NCI-H748 (cell line): ENCODE data around the gene SCAMP4.

Experiments
- DNase-seq: peaks from one replicate; lab custom pipeline; 2025; ENCODE audit not compliant: unreplicated experiment; lab: John Stamatoyannopoulos, UW

Gene SCAMP4

DNA sequence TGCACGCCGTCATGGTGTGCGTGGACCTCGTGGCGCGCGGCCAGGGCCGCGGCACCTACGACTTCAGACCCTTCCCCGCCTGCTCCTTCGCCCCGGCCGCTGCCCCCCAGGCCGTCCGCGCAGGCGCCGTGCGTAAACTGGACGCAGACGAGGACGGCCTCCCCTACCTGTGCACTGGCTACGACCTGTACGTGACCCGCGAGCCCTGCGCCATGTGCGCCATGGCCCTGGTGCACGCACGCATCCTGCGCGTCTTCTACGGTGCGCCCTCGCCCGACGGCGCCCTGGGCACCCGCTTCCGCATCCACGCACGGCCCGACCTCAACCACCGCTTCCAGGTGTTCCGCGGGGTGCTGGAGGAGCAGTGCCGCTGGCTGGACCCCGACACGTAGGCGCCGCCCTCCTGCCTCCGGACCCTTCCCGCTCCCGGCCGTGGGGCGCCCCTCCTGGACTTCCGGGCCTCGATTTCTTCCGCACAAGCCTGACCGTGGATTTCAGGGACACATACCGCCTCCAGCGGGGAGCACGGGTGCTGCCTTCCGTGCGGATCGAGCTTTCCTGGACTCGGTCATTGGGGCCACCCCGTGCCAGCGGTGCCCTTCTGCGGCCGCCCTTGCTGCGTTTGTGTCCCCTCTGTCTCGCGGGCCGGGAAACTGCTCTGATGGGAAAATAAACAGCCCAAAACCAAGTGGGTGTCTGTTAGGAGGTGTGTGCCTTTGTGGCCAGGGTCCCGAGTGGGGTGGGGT is 7.7 kb downstream of the SCAMP4 start:
- DNase-seq: no peak

DNA sequence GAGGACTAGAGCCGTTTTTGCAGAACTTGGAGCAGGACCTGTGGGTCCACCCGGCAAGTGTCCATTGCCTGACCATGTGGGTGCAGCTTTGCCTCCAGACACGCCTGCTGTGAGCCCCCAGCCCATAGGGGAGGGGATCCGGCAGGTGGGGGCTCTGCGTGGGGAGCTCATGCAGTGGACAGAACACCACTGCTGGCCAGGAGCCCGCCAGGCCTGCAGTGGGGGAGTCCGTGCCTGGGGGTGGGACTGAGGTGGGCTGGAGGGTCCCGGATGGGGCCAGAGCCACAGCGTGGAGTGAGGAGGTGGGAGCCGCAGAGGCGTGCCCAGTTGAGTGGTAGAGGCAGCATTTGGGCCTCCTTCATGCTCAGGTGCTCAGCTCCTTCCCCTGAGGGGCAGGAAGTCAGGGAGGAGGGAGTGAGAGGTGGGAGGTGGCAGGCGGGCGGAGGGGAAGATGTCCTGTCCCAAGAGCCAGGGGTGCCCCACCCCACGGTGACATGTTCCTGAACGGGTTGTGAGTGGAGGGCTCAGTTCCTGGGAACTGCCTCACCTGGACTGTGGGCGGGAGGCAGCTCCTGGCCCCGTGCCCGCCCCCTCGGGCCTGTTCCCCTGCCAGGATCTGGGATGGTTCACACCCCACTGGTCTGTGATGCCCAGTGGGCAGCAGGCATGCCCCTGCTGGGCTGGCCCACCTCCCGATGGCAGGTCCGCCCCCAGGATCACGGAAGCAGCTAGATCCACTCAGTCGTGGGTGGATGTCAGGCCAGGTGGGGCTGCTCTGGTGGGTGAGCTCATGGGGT is 8.8 kb downstream of the SCAMP4 start:
- DNase-seq: no peak

DNA sequence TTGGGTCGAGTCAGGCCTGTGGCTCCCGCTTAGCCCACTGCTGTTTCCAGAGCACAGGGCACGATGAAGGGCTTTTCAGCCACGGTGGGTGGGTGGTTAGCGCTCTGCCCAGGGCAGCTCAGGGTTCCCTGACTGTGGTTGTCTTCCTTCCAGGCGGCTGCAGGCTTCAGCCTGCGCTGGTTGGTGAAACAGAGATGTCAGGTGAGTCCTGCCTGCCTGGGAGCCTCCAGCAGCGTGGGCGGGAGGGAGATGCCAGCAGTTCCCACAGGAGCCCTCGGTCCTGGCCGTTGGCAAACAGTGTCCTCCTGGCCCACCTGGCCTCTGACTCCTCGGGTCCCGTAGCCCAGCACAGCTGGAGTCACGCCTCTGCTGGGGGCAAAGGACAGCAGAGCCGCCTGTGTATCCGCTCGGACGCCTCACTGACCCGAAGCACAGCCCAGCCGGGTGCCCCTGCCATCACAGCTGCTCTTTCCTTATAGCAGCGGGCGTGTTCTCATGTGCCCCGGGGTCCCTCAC is 9.7 kb downstream of the SCAMP4 start:
- no peak for DNase-seq

DNA sequence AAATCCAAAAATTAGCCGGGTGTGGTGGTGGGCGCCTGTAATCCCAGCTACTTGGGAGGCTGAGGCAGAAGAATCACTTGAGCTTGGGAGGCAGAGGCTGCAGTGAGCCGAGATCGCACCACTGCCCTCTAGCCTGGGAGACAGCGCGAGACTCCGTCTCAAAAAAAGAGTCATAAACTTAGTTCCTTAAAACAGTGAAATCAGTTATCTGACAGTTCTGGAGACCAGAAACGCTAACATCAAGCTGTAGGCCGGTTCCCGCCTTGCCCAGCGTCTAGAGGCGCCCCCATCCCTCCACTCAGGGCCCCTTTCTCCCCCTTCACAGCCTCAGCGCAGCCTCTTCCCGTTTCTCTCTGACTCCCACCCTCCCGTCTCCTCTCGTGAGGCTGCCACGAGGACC is 11.9 kb downstream of the SCAMP4 start:
- DNase-seq: no peak

DNA sequence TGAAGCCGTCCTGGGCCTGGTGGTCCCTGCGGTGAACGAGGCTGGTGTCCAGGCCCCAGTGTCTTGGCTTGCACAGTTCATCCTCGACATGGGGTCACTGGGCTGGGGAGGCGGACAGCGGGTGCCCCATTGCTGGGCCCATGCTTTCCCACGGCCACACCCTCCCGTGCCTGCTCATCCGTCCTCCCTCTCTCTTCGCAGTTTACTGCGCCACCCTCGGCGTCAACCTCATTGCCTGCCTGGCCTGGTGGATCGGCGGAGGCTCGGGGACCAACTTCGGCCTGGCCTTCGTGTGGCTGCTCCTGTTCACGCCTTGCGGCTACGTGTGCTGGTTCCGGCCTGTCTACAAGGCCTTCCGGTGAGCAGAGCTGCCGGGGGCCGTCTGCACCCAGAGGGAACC is 12.7 kb downstream of the SCAMP4 start:
- no peak for DNase-seq

DNA sequence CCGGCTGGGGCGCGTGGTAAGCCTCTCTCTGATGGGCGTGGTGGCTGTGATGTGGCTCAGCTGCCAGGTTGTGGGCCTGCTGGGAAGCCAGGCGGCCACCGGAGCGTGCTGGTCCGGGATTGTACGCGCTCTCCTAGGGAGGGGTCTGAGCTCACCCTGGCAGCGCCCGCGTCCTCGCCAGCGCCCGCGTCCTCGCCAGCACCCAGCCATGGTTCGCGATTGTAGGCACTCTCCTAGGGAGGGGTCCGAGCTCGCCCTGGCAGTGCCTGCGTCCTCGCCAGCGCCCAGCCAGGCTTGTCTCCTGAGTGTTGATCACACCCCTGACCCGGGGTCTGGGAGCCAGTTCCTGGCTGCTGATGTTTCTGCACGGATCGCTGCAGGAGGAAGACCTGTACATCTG is 13.8 kb downstream of the SCAMP4 start:
- DNase-seq: no peak

DNA sequence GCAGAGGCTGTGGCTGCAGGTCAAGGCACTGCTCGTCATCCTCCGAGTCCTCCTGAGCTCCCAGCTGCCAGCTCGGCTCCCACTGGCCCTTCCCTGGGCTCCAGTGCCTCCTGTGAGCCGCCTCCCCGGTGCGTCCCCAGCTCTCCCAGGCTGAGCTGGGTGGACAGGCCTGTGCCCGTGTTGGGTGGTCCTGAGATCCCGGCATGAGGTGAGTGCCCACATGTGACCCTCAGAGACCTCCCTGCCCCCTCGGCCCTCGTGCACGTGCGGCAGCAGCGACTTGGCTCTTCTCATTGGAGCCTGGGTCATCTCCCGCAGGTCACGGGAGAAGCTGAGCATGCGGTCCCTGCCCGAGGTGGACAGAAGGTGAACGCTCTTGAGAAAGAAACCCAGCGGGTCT is 15.4 kb downstream of the SCAMP4 start:
- DNase-seq: no peak

DNA sequence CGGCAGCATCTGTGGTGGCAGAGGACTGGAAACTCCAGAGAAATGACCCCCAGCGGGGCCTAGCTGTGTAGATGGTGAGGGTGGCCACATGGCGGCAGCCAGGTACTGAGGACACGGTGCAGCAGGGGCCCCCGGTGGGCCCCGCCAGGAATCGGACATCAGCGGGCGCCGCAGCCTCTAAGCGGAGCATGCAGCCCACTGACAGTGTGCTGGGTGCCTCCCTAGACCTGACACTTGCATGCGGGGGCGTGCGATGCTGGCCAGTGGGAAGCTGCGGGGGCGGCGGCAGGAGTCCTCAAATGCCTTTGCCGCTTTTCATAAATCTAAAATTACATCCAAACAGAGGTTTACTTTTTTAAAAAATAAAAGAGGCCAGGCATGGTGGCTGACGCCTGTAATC is 16.1 kb downstream of the SCAMP4 start:
- DNase-seq: no peak

DNA sequence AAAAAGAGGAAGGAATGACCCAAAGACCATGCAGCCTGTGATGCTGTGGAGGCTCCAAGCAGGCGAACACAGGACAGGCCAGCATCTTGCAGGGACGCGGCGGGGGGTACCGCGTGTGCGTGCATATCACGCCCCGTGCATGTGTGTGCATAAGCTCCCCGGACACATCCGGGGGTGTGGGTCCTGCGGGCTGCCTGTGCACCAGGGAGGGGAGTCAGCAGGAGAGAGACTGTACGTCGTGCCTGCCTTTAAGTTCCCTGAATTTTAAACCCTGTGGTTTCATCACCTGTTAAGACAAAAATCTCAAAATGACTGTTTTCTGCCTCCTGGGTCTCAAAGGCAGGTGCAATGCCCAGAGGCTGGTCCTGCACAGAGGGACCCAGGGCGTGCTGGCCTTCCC is 16.6 kb downstream of the SCAMP4 start:
- no peak for DNase-seq

DNA sequence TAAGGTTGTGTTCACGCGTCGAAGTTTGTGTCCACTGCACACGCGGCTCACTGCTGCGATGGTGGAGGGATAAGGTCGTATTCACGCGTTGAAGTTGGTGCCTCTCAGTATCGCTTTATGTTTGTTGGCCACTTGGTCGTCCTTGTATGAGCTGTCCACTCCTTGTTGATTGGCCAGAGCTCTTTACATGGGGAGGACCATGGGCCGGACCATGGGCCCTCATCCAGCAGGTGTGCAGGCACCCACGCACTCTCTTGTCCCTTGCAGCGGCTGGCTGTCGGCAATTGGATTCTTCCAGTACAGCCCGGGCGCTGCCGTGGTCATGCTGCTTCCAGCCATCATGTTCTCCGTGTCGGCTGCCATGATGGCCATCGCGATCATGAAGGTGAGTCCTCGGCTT is 17.6 kb downstream of the SCAMP4 start:
- DNase-seq: no peak

DNA sequence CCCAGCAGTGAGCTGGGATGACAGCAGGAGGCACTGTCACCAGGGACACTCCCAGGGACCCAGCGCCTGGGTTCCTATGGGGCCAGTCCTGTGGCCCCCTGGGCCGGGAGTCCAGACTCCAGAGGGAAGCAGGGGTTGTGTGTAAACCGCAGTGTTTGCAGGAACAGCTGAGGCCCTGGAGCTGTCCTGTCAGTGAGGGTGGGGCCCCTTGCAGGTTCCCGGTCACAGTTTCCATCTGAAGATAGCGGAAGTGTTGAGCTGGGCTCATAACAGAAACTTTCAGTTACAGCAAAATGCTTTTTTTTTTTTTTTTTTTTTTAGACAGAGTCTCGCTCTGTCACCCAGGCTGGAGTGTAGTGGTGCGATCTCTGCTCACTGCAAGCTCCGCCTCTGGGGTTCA is 18.1 kb downstream of the SCAMP4 start:
- DNase-seq: no peak

DNA sequence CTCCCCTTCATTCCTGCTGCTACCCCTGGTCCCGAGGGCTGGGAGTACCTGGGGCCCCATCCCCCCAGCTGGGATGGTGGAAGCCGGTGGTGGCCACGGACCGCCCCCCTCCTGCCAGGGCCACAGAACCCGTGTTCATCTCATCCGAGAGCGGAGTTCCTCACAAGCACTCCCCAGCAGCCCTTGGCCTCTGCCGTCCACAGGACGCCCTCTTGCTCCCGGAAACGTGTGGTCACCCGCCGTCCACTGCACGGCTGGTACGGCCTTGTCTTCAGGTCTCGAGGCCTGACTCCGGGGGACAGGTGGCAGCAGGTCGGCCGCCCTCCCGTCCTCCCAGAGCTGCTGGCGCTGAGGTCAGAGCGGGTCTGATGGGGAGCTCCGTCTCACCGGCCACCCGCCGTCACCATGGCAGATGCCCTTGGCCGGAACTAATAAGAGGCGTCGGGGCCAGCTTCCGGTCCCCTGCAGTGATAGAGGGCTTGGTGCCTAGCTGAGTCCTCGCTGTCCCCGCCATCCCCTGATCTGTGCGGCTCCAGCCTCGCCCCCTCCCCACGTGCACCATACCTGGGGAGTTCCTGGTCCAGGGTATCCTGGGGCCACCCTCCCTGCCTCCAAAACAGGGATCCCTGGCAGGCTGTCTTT is 19.2 kb downstream of the SCAMP4 start:
- no peak for DNase-seq

DNA sequence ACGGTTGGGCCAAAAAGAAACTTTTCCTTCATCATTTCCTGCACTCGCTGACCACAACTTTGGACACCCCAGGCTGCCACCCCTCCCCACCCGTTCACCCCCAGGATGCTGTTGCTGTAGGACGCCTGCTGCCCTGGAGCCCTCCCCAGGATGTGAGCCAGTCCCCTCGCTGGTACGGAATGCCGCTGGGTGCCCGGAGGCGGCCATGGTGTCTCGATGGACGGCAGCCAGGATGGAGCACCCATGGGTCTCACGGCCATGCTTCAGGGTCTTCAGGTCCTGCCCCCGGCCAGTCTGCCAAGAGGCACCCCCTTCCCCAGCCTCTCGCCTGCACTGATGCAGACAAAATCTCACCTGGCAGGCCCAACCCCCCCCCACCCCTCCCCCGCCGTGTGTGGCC is 20.3 kb downstream of the SCAMP4 start:
- DNase-seq: no peak

DNA sequence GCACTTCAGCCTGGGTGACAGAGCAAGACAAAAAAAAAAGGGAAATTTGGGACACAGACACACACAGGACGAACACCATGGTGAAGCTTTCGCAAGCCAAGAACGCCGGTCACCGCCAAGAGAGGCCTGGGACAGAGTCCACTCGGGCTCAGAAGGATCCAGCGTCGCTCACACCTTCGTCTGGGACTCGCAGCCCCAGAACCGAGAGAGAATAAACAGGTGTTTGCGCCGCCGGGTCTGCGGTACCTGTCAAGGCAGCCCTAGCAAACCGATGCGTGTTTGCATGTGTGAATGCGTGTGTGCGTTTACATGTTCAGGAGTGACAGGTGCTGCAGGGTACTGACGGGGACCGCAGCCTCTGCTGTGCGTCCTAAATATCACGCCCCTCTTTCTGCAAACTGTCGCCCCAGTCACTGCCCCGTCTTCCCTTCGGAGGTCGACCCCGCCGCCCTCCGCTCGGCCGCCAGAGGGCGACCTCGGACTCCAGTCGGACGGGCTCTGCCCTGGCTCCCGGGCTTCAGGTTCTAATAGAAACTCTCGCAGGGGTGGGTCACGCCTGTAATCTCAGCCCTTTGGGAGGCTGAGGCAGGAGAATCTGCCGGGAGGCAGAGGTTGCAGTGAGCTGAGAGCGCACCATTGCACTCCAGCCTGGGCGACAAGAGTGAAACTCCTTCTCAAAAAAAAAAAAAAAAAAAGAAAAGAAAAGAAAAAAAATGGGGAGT is 24.0 kb downstream of the SCAMP4 start:
- peak; percentile 75 for DNase-seq

DNA sequence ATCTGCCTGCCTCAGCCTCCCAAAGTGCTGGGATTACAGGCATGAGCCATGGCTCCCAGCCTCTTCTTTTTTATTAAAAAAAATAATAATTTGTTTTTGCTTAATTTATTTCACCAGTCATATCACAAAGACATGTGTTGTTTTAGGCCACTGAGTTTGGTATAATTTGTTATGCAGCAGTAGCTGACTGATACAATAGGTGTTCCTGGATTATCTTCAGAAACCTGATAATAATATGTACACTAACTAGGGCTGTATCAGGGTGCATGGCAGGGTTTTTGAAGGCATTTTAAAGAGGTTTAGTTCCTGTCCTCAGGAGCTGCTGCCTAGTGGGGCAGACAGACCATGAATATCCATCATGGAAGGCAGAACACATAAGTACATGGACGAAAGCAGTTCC is 26.2 kb downstream of the SCAMP4 start:
- no peak for DNase-seq

DNA sequence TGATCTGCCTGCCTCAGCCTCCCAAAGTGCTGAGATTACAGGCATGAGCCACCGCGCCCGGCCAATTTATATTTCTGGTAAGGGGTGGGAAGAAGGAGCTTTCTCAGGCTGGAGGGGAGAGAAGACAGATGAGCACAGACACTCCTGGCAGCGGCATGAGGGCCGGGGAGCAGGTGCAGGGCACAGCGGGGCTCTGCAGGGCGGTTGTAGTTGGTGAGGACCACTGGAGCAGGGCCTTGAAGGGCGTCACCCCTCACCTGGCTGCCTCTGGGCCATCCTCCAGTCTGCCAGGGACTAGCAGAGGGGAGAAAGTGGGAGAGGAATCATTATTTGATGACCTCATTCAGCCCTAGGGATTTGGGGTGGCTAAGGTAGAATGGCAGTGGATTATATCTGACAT is 27.2 kb downstream of the SCAMP4 start:
- DNase-seq: no peak

DNA sequence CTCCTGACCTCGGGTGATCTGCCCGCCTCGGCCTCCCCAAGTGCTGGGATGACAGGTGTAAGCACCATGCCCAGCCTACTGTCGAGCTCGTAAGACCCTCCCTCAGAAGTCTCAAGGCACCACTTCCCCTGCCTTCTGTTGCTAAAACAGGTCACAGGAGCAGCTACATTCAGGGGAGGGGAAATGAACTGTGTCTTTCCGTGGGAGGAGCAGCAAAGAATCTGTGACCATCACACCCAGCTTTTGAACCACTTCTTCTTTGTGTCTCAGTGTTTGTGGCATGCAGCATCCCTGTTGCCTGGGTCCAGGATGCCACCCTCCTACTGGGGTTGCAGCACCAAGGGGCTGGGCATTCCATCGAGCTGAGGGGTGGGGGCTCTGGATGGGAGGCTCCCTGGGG is 28.0 kb downstream of the SCAMP4 start:
- DNase-seq: no peak

DNA sequence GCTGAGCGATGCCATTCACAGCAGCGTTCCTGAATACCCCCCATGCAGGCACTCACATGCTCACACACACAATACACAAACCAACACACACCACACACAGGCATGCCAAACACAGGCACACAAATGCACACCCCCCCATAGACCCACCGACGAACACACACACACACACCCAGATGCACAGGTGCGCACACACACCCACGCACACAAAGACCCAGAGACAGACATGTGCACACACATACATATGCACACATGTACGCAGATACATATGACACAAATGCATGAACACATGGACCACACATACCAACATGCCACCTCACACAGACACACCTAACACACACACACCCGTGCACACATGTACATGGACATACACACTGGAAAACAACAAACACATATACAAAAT is 28.7 kb downstream of the SCAMP4 start:
- DNase-seq: no peak

DNA sequence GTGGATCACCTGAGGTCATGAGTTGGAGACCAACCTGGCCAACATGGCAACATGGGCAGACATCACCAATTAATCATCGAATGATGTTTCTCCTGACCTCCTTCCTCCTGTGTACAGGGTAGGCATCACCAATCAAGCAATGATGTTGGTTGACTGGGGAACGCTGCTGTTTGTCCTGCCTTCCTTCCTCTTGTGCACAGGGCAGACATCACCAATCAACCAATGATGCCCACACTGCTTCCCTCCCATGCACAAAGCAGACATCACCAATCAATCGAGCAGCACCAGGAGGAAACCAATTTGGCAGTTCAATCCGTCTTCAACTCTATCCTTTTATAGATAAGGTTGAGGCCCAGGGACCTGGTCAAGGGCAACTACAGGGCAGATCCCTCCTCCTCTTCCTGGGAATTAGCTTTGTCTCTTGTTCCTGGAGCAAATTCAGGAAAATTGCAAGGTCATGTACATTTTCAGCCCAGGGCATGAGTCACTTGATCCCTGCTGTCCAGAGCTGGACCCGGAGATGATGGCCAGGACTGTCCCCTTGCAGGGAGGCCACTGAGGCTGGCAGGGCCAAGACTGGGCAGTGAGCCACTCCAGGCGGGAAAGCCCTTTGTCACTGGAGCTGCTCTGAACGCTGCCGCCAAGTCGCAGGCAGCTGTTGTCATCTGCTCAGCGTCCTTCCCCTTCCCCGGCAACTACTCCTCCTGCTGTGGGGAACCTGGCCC is 30.4 kb downstream of the SCAMP4 start:
- peak; percentile 26 for DNase-seq

DNA sequence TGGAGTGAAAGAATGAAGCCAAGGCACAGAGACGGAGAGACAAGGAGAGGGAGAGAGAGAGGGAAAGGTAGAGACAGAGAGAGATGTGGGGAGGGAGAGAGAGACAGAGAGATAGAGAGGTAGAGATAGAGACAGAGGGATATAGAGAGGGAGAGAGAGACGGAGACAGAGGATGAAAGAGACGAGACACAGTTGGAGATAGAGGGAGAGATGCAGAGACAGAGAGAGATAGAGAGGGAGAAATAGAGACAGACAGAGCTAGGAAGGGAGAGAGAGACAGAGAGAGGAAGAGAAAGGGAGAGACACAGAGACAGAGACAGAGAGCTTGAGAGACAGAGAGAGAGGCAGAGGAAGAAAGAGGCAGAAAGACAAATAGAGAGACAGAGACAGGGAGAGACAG is 31.2 kb downstream of the SCAMP4 start:
- no peak for DNase-seq
